HepG2 (cell line): Measurements from ENCODE around the gene DCAF4. TPM values are rescaled to one million over a fixed set of nuclear protein-coding genes. Genes with fewer than 3 reads are reported as not detected.

Source experiments
- ATF2 ChIP-seq: sonication (generic); formaldehyde crosslinking; IDR thresholded peaks from 2 replicates; pipeline ENCODE4 v1.4.0; 2020; ENCODE audit warnings: missing genetic modification reagents
- CEBPZ ChIP-seq: IDR thresholded peaks from 2 replicates; pipeline ENCODE4 v1.6.1; 2012; ENCODE audit warnings: low read length, improper control_type of control experiment
- ELF4 ChIP-seq: sonication (generic); formaldehyde crosslinking; IDR thresholded peaks from 2 replicates; pipeline ENCODE4 v1.5.0; 2020; ENCODE audit warnings: missing genetic modification reagents, mild to moderate bottlenecking, moderate library complexity, borderline replicate concordance
- HNRNPH1 ChIP-seq: fragments of 200-400 bp; formaldehyde crosslinking; optimal IDR thresholded peaks from 2 replicates; pipeline ENCODE3; 2017; ENCODE audit warnings: mild to moderate bottlenecking, low read depth, low read length
- MLXIP ChIP-seq: sonication (generic); formaldehyde crosslinking; IDR thresholded peaks from 2 replicates; pipeline ENCODE4 v1.9.0; 2021; ENCODE audit warnings: missing genetic modification reagents, borderline replicate concordance
- NFIC ChIP-seq: IDR thresholded peaks from 2 replicates; pipeline ENCODE4 v1.6.1; 2012; ENCODE audit warnings: mild to moderate bottlenecking, low read length, inconsistent platforms
- PBX3 ChIP-seq: sonication (generic); formaldehyde crosslinking; IDR thresholded peaks from 2 replicates; pipeline ENCODE4 v1.8.1; 2023; ENCODE audit warnings: missing genetic modification reagents, inconsistent platforms, borderline replicate concordance
- POLR2A ChIP-seq, 2 experiments: IDR thresholded peaks; 2 replicates each; pipeline ENCODE4 v1.6.1; 2011; ENCODE audit warnings: low read depth in 2 of 2, low read length in 2 of 2, mild to moderate bottlenecking in 1 of 2, moderate library complexity in 1 of 2; ENCODE audit not compliant: insufficient read depth in 1 of 2
- TFAP4 ChIP-seq: sonication (generic); IDR thresholded peaks from 2 replicates; pipeline ENCODE4 v1.6.1; 2016; ENCODE audit warnings: low read depth, borderline replicate concordance
- ZBED4 ChIP-seq: sonication (generic); formaldehyde crosslinking; IDR thresholded peaks from 2 replicates; pipeline ENCODE4 v1.4.0; 2020; ENCODE audit warnings: missing genetic modification reagents, borderline replicate concordance
- ZNF24 ChIP-seq: fragments of 450-650 bp; IDR thresholded peaks from 2 replicates; pipeline ENCODE4 v1.6.1; 2017; ENCODE audit warnings: antibody characterized with exemption, mild to moderate bottlenecking
- ZSCAN25 ChIP-seq: sonication (generic); formaldehyde crosslinking; IDR thresholded peaks from 2 replicates; pipeline ENCODE4 v1.8.0; 2022; ENCODE audit warnings: mild to moderate bottlenecking, missing genetic modification reagents
- polyA plus RNA-seq, 8 experiments: library from polyadenylated mRNA; depleted of rRNA in 3 of 8; stranded (reverse) in 7 of 8; unstranded in 1 of 8; fragments of >200 nt; fragmentation: Illumina TruSeq in 4 of 8; extraction: Trizol in 4 of 8; gene quantifications; 2 replicates each; pipeline versions ENCODE4 v1.2.1 to v1.2.3, GENCODE V29; 2011 to 2016; ENCODE audit warnings: low read depth in 4 of 8, missing spikeins in 1 of 8, mixed read lengths in 1 of 8; ENCODE audit not compliant: insufficient read depth in 1 of 8
- total RNA-seq, 5 experiments: library from RNA; depleted of rRNA; stranded (reverse); fragments of >200 nt; fragmentation: Illumina TruSeq; extraction: Trizol; gene quantifications; 2 replicates each; pipeline ENCODE4 v1.2.3, GENCODE V29; 2016; ENCODE audit warnings: low read depth in 1 of 5

Gene DCAF4
- total and polyA plus RNA-seq, 2 of the 13 experiments (the other 11 are each of a cell fraction or from before 2014, with no cell fraction given): 18.8 to 21.1 TPM

GRCh38 chr14:72926292-72927028 is at the start of gene DCAF4 (continued):
- no peak for TF ChIP-seq CEBPZ
- no peak for TF ChIP-seq ZNF24
- no peak for TF ChIP-seq HNRNPH1
- 0 out of 2 replicates have a peak, but pooled peaks have one; percentile 1 for TF ChIP-seq ATF2 (CRISPR knock-in tag)
- TF ChIP-seq NFIC: no peak
- TF ChIP-seq PBX3 (CRISPR knock-in tag): peak; percentile 86; the same call in 1 of the 2 replicates
- TF ChIP-seq TFAP4: no peak; the same call in 1 of the 2 replicates
- TF ChIP-seq POLR2A (IDR thresholded peaks at IDR 0.05; ENCODE audit: insufficient read depth in 1 of 2, low read depth in 2 of 2, low read length in 2 of 2): peak; percentile 68 to 87
- TF ChIP-seq MLXIP (CRISPR knock-in tag): no peak
- no peak for TF ChIP-seq ELF4 (CRISPR knock-in tag)
- peak; percentile 69; the same call in 1 of the 2 replicates for TF ChIP-seq ZSCAN25 (CRISPR knock-in tag)
- no peak; the same call in 1 of the 2 replicates for TF ChIP-seq ZBED4 (CRISPR knock-in tag)
